Measurements from ENCODE around the gene TACC2.

DNA sequence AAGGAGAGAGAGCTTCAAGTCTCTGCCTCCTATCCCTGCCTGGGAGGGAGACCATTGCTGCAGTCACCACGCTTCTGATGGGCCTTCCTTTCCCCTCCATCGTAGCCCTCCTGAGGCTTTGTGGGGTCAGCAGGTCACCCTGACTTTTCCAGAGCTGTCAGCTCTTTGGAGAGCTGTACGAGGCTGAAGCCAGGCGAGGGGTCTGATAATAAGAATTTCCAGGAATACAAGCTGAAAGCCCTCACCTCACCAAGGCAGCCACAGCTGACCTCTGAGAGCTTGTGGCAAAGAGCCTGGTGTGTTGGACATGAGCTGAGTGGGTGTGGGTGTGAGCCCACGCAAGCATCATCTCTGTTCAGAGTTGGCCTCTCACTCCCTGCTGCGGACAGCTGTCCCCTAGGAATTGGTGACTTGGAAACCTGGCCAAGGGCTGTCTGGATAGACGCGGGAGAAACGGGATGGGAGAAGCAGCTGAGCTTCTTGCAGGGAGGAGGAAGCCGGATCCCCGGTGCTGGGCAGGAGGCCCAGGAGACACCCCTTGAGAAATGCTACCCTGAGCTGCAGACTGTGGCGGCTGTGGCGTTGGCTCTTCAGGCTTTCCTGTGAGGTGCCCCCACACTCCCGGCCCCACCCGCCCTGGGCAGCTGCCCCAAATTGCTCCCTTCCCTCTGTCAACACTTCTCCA lies 160.1 kb downstream of the TACC2 start:
- TF ChIP-seq, protein P1, sequence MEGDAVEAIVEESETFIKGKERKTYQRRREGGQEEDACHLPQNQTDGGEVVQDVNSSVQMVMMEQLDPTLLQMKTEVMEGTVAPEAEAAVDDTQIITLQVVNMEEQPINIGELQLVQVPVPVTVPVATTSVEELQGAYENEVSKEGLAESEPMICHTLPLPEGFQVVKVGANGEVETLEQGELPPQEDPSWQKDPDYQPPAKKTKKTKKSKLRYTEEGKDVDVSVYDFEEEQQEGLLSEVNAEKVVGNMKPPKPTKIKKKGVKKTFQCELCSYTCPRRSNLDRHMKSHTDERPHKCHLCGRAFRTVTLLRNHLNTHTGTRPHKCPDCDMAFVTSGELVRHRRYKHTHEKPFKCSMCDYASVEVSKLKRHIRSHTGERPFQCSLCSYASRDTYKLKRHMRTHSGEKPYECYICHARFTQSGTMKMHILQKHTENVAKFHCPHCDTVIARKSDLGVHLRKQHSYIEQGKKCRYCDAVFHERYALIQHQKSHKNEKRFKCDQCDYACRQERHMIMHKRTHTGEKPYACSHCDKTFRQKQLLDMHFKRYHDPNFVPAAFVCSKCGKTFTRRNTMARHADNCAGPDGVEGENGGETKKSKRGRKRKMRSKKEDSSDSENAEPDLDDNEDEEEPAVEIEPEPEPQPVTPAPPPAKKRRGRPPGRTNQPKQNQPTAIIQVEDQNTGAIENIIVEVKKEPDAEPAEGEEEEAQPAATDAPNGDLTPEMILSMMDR (IDR thresholded peaks at IDR 0.05) = no peak
- TF ChIP-seq POLR2A (IDR thresholded peaks at IDR 0.05) (no peak), POLR2AphosphoS5 (IDR thresholded peaks at IDR 0.05; ENCODE audit: insufficient read depth in 1 of 2, low read depth in 1 of 2) (no peak)

All from vagina (tissue), 2 donors.